Thyroid gland (tissue), 4 donors: ENCODE measurements around the gene CDC42EP5.

Experiments
- POLR2A ChIP-seq, 2 donors: fragments of 450-650 bp; IDR thresholded peaks; one replicate each; pipeline ENCODE4 v1.6.1; 2017; ENCODE audit warnings: antibody characterized with exemption in 2 of 2, mild to moderate bottlenecking in 2 of 2, moderate library complexity in 1 of 2
- TF ChIP-seq, protein P1 (sequence below), 6 experiments: fragments of 200-600 bp in 3 of 6; fragments of 450-650 bp in 3 of 6; sonication (generic) in 3 of 6; IDR thresholded peaks; one replicate each; pipeline ENCODE4 v1.5.1; 2016 to 2019; ENCODE audit warnings: antibody characterized with exemption in 6 of 6, mild to moderate bottlenecking in 2 of 6, inconsistent platforms in 1 of 6, moderate library complexity in 1 of 6

DNA sequence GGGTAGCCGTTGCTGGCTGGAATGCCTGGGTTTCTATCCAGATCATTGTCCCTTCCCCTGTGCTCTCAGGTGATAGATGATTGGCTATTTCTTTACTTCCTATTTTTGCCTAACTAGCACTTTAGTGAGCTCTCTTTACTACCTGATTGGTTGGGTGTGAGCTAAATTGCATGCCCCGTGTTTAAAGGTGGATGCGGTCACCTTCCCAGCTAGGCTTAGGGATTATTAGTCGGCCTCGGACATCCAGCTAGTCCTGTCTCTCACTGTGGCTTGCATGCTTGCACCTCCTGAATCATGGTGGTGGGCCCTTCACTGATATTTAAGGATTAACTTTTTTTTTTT is 47.7 kb downstream of the CDC42EP5 start:
- TF ChIP-seq, protein P1, sequence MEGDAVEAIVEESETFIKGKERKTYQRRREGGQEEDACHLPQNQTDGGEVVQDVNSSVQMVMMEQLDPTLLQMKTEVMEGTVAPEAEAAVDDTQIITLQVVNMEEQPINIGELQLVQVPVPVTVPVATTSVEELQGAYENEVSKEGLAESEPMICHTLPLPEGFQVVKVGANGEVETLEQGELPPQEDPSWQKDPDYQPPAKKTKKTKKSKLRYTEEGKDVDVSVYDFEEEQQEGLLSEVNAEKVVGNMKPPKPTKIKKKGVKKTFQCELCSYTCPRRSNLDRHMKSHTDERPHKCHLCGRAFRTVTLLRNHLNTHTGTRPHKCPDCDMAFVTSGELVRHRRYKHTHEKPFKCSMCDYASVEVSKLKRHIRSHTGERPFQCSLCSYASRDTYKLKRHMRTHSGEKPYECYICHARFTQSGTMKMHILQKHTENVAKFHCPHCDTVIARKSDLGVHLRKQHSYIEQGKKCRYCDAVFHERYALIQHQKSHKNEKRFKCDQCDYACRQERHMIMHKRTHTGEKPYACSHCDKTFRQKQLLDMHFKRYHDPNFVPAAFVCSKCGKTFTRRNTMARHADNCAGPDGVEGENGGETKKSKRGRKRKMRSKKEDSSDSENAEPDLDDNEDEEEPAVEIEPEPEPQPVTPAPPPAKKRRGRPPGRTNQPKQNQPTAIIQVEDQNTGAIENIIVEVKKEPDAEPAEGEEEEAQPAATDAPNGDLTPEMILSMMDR (IDR thresholded peaks at IDR 0.05) = no peak
- no peak for TF ChIP-seq POLR2A (IDR thresholded peaks at IDR 0.05)
